Measurements from ENCODE around the gene MICU1. TPM values are rescaled to one million over a fixed set of nuclear protein-coding genes. Genes with fewer than 3 reads are reported as not detected.

MICU1 gene
- total and polyA plus RNA-seq, 2 of the 13 experiments (the other 11 are each of a cell fraction or from before 2014, with no cell fraction given), result 32.5 to 56.1 TPM

DNA sequence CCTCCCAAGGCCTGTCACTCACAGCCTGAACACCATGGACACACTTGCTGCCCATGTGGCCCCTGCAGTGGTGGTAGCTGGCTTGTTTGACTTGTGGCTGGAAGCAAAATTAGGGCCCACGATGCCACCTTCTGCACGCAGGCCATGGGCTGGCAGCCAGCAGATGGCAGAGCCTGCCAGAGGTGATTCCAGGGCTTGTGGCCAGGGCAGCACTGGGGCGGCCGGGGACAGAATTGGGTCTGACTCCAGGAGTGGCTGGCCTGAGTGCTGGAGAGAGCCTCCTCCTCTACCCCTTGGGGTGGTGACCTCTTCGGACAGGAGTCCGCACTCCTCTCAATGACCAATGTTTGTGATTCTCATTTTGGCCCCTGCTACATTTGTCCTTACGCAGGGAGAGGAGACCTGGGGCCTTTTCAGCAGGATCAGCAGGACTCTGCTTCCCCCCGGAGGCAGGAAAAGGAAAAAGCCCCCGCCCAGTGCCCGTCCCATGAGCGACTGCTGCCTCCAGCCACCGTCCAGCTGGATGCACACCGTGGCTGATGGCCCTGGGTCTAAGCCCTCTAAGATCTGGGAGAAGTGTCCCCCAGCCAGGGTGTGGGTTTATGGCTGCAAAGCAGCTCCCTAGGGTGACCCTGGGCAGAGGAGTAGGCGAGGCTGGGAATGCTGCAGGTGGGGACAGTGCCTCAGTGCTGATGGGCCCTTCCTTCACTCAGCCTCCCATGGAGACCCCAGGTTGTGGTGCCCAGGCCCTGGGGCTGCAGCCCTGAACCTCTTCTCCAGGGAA lies 297.6 kb downstream of the MICU1 start (continued):
- TF ChIP-seq NONO (IDR thresholded peaks at IDR 0.05) (no peak), NONO (CRISPR knock-in tag; conservative IDR thresholded peaks at IDR 0.05) (peak; percentile 49; the same call in 1 of the 2 replicates), RXRB (CRISPR knock-in tag; IDR thresholded peaks at IDR 0.05; ENCODE audit: borderline replicate concordance) (peak; percentile 34; the same call in 1 of the 2 replicates), ZSCAN29 (CRISPR knock-in tag; conservative IDR thresholded peaks at IDR 0.05) (0 out of 2 replicates have a peak, but pooled peaks have one; percentile 44), MED8 (CRISPR knock-in tag; IDR thresholded peaks at IDR 0.05; ENCODE audit: insufficient replicate concordance) (no peak), ELF3 (CRISPR knock-in tag; IDR thresholded peaks at IDR 0.05) (peak; percentile 45), ZNF501 (CRISPR knock-in tag; IDR thresholded peaks at IDR 0.05) (peak; percentile 72), ZBTB38 (CRISPR knock-in tag; IDR thresholded peaks at IDR 0.05) (0 out of 2 replicates have a peak, but pooled peaks have one; percentile 13), ZNF589 (CRISPR knock-in tag; conservative IDR thresholded peaks at IDR 0.05) (no peak), KLF6 (CRISPR knock-in tag; IDR thresholded peaks at IDR 0.05) (0 out of 2 replicates have a peak, but pooled peaks have one; percentile 47), ZBTB3 (CRISPR knock-in tag; IDR thresholded peaks at IDR 0.05; ENCODE audit: borderline replicate concordance, low read depth) (no peak), KAT8 (CRISPR knock-in tag; IDR thresholded peaks at IDR 0.05) (no peak), MYC (CRISPR knock-in tag; IDR thresholded peaks at IDR 0.05; ENCODE audit: borderline replicate concordance) (peak; percentile 61; the same call in 1 of the 2 replicates), PHF8 (CRISPR knock-in tag; IDR thresholded peaks at IDR 0.05) (peak; percentile 33), ZFX (CRISPR knock-in tag; IDR thresholded peaks at IDR 0.05; ENCODE audit: low read depth) (peak; percentile 69), HOXA7 (CRISPR knock-in tag; IDR thresholded peaks at IDR 0.05) (no peak), HNRNPL (IDR thresholded peaks at IDR 0.05; ENCODE audit: low read depth, low read length) (peak; percentile 99), ZNF468 (CRISPR knock-in tag; IDR thresholded peaks at IDR 0.05) (no peak), RBAK (CRISPR knock-in tag; IDR thresholded peaks at IDR 0.05) (no peak), YY1 (IDR thresholded peaks at IDR 0.05; ENCODE audit: insufficient read depth, insufficient replicate concordance, low read depth, low read length) (peak; percentile 59), TARDBP (CRISPR knock-in tag; IDR thresholded peaks at IDR 0.05) (peak; percentile 55; the same call in 1 of the 2 replicates), THAP11 (CRISPR knock-in tag; IDR thresholded peaks at IDR 0.05) (0 out of 2 replicates have a peak, but pooled peaks have one; percentile 24), POLR2G (IDR thresholded peaks at IDR 0.05; ENCODE audit: low read depth, low read length) (peak; percentile 50; the same call in 1 of the 2 replicates), GATA4 (IDR thresholded peaks at IDR 0.05; ENCODE audit: borderline replicate concordance, low read depth) (no peak)
- TF ChIP-seq, protein P1, sequence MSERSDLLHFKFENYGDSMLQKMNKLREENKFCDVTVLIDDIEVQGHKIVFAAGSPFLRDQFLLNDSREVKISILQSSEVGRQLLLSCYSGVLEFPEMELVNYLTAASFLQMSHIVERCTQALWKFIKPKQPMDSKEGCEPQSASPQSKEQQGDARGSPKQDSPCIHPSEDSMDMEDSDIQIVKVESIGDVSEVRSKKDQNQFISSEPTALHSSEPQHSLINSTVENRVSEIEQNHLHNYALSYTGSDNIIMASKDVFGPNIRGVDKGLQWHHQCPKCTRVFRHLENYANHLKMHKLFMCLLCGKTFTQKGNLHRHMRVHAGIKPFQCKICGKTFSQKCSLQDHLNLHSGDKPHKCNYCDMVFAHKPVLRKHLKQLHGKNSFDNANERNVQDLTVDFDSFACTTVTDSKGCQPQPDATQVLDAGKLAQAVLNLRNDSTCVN (CRISPR knock-in tag; IDR thresholded peaks at IDR 0.05; ENCODE audit: borderline replicate concordance), result peak; percentile 23; the same call in 1 of the 2 replicates
- TF ChIP-seq, protein P2, sequence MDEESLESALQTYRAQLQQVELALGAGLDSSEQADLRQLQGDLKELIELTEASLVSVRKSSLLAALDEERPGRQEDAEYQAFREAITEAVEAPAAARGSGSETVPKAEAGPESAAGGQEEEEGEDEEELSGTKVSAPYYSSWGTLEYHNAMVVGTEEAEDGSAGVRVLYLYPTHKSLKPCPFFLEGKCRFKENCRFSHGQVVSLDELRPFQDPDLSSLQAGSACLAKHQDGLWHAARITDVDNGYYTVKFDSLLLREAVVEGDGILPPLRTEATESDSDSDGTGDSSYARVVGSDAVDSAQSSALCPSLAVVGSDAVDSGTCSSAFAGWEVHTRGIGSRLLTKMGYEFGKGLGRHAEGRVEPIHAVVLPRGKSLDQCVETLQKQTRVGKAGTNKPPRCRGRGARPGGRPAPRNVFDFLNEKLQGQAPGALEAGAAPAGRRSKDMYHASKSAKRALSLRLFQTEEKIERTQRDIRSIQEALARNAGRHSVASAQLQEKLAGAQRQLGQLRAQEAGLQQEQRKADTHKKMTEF (CRISPR knock-in tag; IDR thresholded peaks at IDR 0.05), result 0 out of 2 replicates have a peak, but pooled peaks have one; percentile 38
- TF ChIP-seq, protein P3, sequence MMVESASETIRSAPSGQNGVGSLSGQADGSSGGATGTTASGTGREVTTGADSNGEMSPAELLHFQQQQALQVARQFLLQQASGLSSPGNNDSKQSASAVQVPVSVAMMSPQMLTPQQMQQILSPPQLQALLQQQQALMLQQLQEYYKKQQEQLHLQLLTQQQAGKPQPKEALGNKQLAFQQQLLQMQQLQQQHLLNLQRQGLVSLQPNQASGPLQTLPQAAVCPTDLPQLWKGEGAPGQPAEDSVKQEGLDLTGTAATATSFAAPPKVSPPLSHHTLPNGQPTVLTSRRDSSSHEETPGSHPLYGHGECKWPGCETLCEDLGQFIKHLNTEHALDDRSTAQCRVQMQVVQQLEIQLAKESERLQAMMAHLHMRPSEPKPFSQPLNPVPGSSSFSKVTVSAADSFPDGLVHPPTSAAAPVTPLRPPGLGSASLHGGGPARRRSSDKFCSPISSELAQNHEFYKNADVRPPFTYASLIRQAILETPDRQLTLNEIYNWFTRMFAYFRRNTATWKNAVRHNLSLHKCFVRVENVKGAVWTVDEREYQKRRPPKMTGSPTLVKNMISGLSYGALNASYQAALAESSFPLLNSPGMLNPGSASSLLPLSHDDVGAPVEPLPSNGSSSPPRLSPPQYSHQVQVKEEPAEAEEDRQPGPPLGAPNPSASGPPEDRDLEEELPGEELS (CRISPR knock-in tag; IDR thresholded peaks at IDR 0.05), result 0 out of 2 replicates have a peak, but pooled peaks have one; percentile 22

All from HepG2 (cell line).